H9 (cell line): ENCODE data around the gene SSTR3. TPM values are rescaled to one million over a fixed set of nuclear protein-coding genes. Genes with fewer than 3 reads are reported as not detected.

Source experiments
- DNase-seq: peaks from one replicate; pipeline ENCODE4 v3.0.0-alpha.2; 2017
- H2AFZ ChIP-seq: one replicate; pipeline ENCODE4 v1.6.1; 2013; ENCODE audit warnings: mild to moderate bottlenecking, low read length, control low read depth, moderate library complexity
- H2AK5ac ChIP-seq: 2 replicates; pipeline ENCODE4 v1.6.1; 2013; ENCODE audit warnings: low read length, control low read depth, mixed read lengths; ENCODE audit not compliant: insufficient read length
- H2BK120ac ChIP-seq: one replicate; pipeline ENCODE4 v1.6.1; 2013; ENCODE audit warnings: low read depth, mild to moderate bottlenecking, low read length, control low read depth, inconsistent platforms; ENCODE audit not compliant: poor library complexity, severe bottlenecking
- H2BK12ac ChIP-seq: 2 replicates; pipeline ENCODE4 v1.6.1; 2013; ENCODE audit warnings: low read length, control low read depth, mixed read lengths, low read depth; ENCODE audit not compliant: insufficient read length
- H2BK15ac ChIP-seq: 2 replicates; pipeline ENCODE4 v1.6.1; 2013; ENCODE audit warnings: low read depth, low read length, control low read depth
- H2BK20ac ChIP-seq: one replicate; pipeline ENCODE4 v1.6.1; 2013; ENCODE audit warnings: low read depth, mild to moderate bottlenecking, low read length, control low read depth, inconsistent platforms; ENCODE audit not compliant: poor library complexity, severe bottlenecking
- H2BK5ac ChIP-seq: 2 replicates; pipeline ENCODE4 v1.6.1; 2013; ENCODE audit warnings: low read length, control low read depth, mixed read lengths; ENCODE audit not compliant: insufficient read length
- H3K14ac ChIP-seq: 2 replicates; pipeline ENCODE4 v1.6.1; 2013; ENCODE audit warnings: low read length, control low read depth; ENCODE audit not compliant: insufficient read depth
- H3K18ac ChIP-seq: 2 replicates; pipeline ENCODE4 v1.6.1; 2013; ENCODE audit warnings: low read depth, mild to moderate bottlenecking, mixed read lengths, low read length, control low read depth; ENCODE audit not compliant: insufficient read length
- H3K23ac ChIP-seq: 2 replicates; pipeline ENCODE4 v1.6.1; 2013; ENCODE audit warnings: low read length, control low read depth, mixed read lengths, low read depth; ENCODE audit not compliant: insufficient read length
- H3K23me2 ChIP-seq: 2 replicates; pipeline ENCODE4 v1.6.1; 2013; ENCODE audit warnings: low read depth, mild to moderate bottlenecking, mixed read lengths, low read length, control low read depth; ENCODE audit not compliant: insufficient read length, poor library complexity, severe bottlenecking
- H3K27ac ChIP-seq: 2 replicates; pipeline ENCODE4 v1.5.1; 2013; ENCODE audit warnings: low read length, control low read depth, mixed read lengths, low read depth; ENCODE audit not compliant: insufficient read length
- H3K27me3 ChIP-seq: 2 replicates; pipeline ENCODE4 v1.6.1; 2013; ENCODE audit warnings: low read length, control low read depth, inconsistent platforms; ENCODE audit not compliant: insufficient read depth
- H3K4ac ChIP-seq: 2 replicates; pipeline ENCODE4 v1.6.1; 2013; ENCODE audit warnings: low read depth, mild to moderate bottlenecking, control low read depth, inconsistent platforms, low read length, moderate library complexity
- H3K4me1 ChIP-seq: 2 replicates; pipeline ENCODE4 v1.6.1; 2013; ENCODE audit warnings: low read length, control low read depth, inconsistent platforms; ENCODE audit not compliant: insufficient read depth
- H3K4me2 ChIP-seq: 2 replicates; pipeline ENCODE4 v1.6.1; 2013; ENCODE audit warnings: low read length, control low read depth, mixed read lengths; ENCODE audit not compliant: insufficient read length, insufficient read depth
- H3K56ac ChIP-seq: 2 replicates; pipeline ENCODE4 v1.6.1; 2013; ENCODE audit warnings: low read depth, mild to moderate bottlenecking, mixed read lengths, low read length, control low read depth; ENCODE audit not compliant: insufficient read length
- H3K79me1 ChIP-seq: 2 replicates; pipeline ENCODE4 v1.6.1; 2013; ENCODE audit warnings: low read depth, mild to moderate bottlenecking, moderate library complexity, low read length, control low read depth, inconsistent platforms; ENCODE audit not compliant: insufficient read depth, poor library complexity, severe bottlenecking
- H3K79me2 ChIP-seq: 2 replicates; pipeline ENCODE4 v1.6.1; 2013; ENCODE audit warnings: low read length, control low read depth, inconsistent platforms; ENCODE audit not compliant: insufficient read depth
- H3K9ac ChIP-seq: 2 replicates; pipeline ENCODE4 v1.6.1; 2013; ENCODE audit warnings: low read length, control low read depth, mixed read lengths; ENCODE audit not compliant: insufficient read length; ENCODE audit errors: extremely low read depth
- H3K9me3 ChIP-seq: one replicate; pipeline ENCODE4 v1.6.1; 2013; ENCODE audit warnings: low read depth, low read length, inconsistent platforms; ENCODE audit not compliant: control insufficient read depth
- H3T11ph ChIP-seq: one replicate; pipeline ENCODE4 v1.6.1; 2013; ENCODE audit warnings: mild to moderate bottlenecking, low read length, control low read depth, inconsistent platforms
- H4K20me1 ChIP-seq: one replicate; pipeline ENCODE4 v1.6.1; 2013; ENCODE audit not compliant: control insufficient read depth, insufficient read length, insufficient read depth
- H4K5ac ChIP-seq: 2 replicates; pipeline ENCODE4 v1.6.1; 2013; ENCODE audit warnings: low read depth, mild to moderate bottlenecking, mixed read lengths, low read length, control low read depth; ENCODE audit not compliant: insufficient read length
- H4K8ac ChIP-seq: replicated peaks from 2 replicates; pipeline ENCODE4 v1.6.1; 2013; ENCODE audit warnings: low read length, control low read depth, mixed read lengths, low read depth; ENCODE audit not compliant: insufficient read length
- H4K91ac ChIP-seq: 2 replicates; pipeline ENCODE4 v1.6.1; 2013; ENCODE audit warnings: low read depth, mild to moderate bottlenecking, moderate library complexity, mixed read lengths, low read length, control low read depth; ENCODE audit not compliant: insufficient read length
- H3K27ac Mint-ChIP-seq, 3 experiments: 2 replicates in 2 of 3; 3 replicates in 1 of 3; pipeline ENCODE4 v1.8.0; 2020 to 2021; ENCODE audit warnings: mixed read lengths in 3 of 3, mild to moderate bottlenecking in 1 of 3, moderate library complexity in 1 of 3
- H3K27me3 Mint-ChIP-seq: 2 replicates; pipeline ENCODE4 v1.8.0; 2021; ENCODE audit warnings: low read depth, mild to moderate bottlenecking, moderate library complexity, mixed read lengths
- H3K36me3 Mint-ChIP-seq, 3 experiments: 2 replicates in 2 of 3; 3 replicates in 1 of 3; pipeline ENCODE4 v1.8.0; 2020 to 2021; ENCODE audit warnings: low read depth in 3 of 3, mixed read lengths in 3 of 3; ENCODE audit not compliant: insufficient read depth in 1 of 3
- H3K4me1 Mint-ChIP-seq, 2 experiments: 2 replicates each; pipeline ENCODE4 v1.8.0; 2020; ENCODE audit warnings: mixed read lengths in 2 of 2
- H3K4me3 Mint-ChIP-seq, 2 experiments: 2 replicates in 1 of 2; 3 replicates in 1 of 2; pipeline ENCODE4 v1.8.0; 2020 to 2021; ENCODE audit warnings: mild to moderate bottlenecking in 2 of 2, mixed read lengths in 2 of 2, moderate library complexity in 1 of 2
- H3K9me3 Mint-ChIP-seq, 2 experiments: 2 replicates in 1 of 2; 3 replicates in 1 of 2; pipeline ENCODE4 v1.8.0; 2020; ENCODE audit warnings: mild to moderate bottlenecking in 2 of 2, mixed read lengths in 2 of 2, moderate library complexity in 1 of 2
- WGBS: extraction: QIAGEN DNeasy Blood & Tissue Kit; methylation state at CpG from one replicate; pipeline ENCODE4 v1.1.7; 2013; ENCODE audit warnings: missing lambda C conversion rate, low lambda C conversion rate, mixed read lengths; ENCODE audit not compliant: insufficient read length; ENCODE audit errors: extremely low coverage; 5-methylcytosine and 5-hydroxymethylcytosine counted together
- total RNA-seq: library from RNA; stranded (reverse); gene quantifications from 2 replicates; pipeline ENCODE4 v1.2.1, GENCODE V29; 2021
- TF ChIP-seq, protein P1 (sequence below): fragments of 200-600 bp; sonication (generic); conservative IDR thresholded peaks from 3 replicates; pipeline ENCODE4 v1.8.0; 2021; ENCODE audit warnings: antibody characterized with exemption, mild to moderate bottlenecking

The SSTR3 gene
- total RNA-seq, 1 experiment from 2014 or later: 0.68 TPM

- TF ChIP-seq, protein P1, sequence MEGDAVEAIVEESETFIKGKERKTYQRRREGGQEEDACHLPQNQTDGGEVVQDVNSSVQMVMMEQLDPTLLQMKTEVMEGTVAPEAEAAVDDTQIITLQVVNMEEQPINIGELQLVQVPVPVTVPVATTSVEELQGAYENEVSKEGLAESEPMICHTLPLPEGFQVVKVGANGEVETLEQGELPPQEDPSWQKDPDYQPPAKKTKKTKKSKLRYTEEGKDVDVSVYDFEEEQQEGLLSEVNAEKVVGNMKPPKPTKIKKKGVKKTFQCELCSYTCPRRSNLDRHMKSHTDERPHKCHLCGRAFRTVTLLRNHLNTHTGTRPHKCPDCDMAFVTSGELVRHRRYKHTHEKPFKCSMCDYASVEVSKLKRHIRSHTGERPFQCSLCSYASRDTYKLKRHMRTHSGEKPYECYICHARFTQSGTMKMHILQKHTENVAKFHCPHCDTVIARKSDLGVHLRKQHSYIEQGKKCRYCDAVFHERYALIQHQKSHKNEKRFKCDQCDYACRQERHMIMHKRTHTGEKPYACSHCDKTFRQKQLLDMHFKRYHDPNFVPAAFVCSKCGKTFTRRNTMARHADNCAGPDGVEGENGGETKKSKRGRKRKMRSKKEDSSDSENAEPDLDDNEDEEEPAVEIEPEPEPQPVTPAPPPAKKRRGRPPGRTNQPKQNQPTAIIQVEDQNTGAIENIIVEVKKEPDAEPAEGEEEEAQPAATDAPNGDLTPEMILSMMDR: no peak
- H3K36me3 Mint-ChIP-seq: peaks cover 17 to 29% (median 19%) of the 10 kb centered on the region in 3 experiments
- DNase-seq: no peak
- no CpG with 5 or more reads among the region's 10 CpGs for WGBS
- H3K4me3 Mint-ChIP-seq: no peak overlapping the region
- peaks cover 4% of the 10 kb centered on the region for H3K27me3 Mint-ChIP-seq
- Histone ChIP-seq H3K56ac (no peak overlapping the region), H3K14ac (no peak overlapping the region), H3K18ac (no peak overlapping the region), H3T11ph (no peak overlapping the region), H3K4me1 (no peaks in the 10 kb centered on the region; the same call in 1 of the 2 replicates), H4K91ac (no peak overlapping the region), H3K23ac (no peak overlapping the region), H3K4me2 (no peak overlapping the region), H2BK12ac (no peak overlapping the region), H3K23me2 (peaks cover 1% of the 10 kb centered on the region), H2BK5ac (no peak overlapping the region), H3K9ac (no peak overlapping the region), H2AFZ (no peak overlapping the region), H2BK15ac (no peak overlapping the region), H3K9me3 (peaks cover 5% of the 10 kb centered on the region), H3K27me3 (no peaks in the 10 kb centered on the region), H4K8ac (no peak overlapping the region), H4K5ac (no peak overlapping the region), H3K79me2 (no peaks in the 10 kb centered on the region), H2AK5ac (no peak overlapping the region), H4K20me1 (no peaks in the 10 kb centered on the region), H2BK20ac (no peak overlapping the region), H2BK120ac (no peak overlapping the region), H3K4ac (no peak overlapping the region), H3K27ac (no peak overlapping the region), H3K79me1 (no peaks in the 10 kb centered on the region)
- H3K27ac Mint-ChIP-seq: no peak overlapping the region
- H3K4me1 Mint-ChIP-seq: peaks cover 31 to 41% of the 10 kb centered on the region in 2 experiments
- H3K9me3 Mint-ChIP-seq: peaks cover 16 to 25% of the 10 kb centered on the region in 2 experiments
These were observed 18.6 kb downstream of the SSTR3 start for GRCh38 chr22:37193629-37194191.
